GM10266 (cell line): ENCODE data around the gene SUN1.

Experiments used
- DNase-seq: peaks from one replicate; pipeline ENCODE4 v3.0.0; 2012; ENCODE audit errors: extremely low spot score
- TF ChIP-seq, protein P1 (sequence below): IDR thresholded peaks from 2 replicates; pipeline ENCODE4 v1.5.1; 2012; ENCODE audit warnings: mild to moderate bottlenecking, low read depth; ENCODE audit not compliant: control insufficient read depth, insufficient read depth; ENCODE audit errors: missing control alignments

The SUN1 gene

DNA sequence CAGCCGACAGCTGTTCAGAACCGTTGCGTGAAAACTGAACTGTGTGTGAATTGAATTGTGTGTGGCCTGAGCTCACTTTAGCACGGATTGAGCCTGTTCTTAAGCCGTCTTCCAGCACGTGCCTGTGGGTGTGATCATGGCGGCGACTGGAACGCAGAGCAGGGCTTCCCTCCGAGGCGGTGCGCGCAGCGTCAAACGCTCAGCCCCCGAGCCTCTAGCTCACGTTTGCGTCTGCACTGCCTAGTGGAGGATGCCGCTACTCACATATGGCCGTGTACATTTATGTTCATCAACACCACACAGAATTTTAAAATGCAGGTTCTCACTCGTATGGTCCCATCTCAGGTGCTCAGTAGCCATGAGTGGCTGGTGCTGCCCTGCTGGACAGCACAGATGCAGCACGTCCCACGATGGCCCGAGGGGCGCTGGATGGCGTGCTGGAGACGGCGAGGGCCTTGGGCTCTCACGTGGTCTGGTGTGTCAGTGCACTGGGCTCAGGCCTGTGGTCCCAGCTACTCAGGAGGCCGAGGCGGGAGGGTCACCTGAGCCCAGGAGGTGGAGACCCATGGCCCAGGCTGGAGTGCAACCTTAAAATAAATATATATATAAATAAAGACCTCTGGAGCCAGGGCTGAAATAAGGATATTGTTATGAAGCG lies 22.0 kb downstream of the SUN1 start:
- TF ChIP-seq, protein P1, sequence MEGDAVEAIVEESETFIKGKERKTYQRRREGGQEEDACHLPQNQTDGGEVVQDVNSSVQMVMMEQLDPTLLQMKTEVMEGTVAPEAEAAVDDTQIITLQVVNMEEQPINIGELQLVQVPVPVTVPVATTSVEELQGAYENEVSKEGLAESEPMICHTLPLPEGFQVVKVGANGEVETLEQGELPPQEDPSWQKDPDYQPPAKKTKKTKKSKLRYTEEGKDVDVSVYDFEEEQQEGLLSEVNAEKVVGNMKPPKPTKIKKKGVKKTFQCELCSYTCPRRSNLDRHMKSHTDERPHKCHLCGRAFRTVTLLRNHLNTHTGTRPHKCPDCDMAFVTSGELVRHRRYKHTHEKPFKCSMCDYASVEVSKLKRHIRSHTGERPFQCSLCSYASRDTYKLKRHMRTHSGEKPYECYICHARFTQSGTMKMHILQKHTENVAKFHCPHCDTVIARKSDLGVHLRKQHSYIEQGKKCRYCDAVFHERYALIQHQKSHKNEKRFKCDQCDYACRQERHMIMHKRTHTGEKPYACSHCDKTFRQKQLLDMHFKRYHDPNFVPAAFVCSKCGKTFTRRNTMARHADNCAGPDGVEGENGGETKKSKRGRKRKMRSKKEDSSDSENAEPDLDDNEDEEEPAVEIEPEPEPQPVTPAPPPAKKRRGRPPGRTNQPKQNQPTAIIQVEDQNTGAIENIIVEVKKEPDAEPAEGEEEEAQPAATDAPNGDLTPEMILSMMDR = no peak
- no peak for DNase-seq

DNA sequence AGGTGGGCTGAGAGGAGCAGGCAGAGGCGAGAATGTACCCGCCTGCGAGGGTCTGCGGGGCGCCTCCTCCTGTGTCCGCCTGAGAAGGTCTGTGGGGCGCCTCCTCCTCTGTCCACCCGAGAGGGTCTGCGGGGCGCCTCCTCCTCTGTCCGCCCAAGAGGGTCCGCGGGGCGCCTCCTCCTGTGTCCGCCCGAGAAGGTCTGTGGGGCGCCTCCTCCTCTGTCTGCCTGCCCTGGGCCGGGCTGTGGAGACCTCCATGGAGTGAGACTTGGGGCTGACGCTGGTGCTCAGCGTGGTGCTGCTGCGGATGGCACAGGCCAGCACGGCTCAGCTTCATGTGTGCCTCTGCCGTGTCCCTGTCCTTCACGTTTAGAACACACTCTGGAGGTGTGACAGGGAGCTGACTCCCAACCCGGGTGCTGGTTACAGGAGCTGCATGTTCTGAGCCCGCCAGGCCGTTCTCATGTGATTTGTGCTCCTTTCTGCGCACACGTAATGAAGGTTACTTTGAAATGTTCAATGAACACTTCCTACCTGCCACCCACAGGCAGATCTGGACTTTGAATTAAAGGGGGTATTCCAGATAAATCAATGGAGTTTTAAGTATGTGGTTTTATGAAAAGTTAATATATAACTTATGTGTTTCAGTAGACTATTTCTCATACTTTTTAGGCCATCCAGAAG lies 23.6 kb downstream of the SUN1 start:
- TF ChIP-seq, protein P1 = no peak
- no peak for DNase-seq

DNA sequence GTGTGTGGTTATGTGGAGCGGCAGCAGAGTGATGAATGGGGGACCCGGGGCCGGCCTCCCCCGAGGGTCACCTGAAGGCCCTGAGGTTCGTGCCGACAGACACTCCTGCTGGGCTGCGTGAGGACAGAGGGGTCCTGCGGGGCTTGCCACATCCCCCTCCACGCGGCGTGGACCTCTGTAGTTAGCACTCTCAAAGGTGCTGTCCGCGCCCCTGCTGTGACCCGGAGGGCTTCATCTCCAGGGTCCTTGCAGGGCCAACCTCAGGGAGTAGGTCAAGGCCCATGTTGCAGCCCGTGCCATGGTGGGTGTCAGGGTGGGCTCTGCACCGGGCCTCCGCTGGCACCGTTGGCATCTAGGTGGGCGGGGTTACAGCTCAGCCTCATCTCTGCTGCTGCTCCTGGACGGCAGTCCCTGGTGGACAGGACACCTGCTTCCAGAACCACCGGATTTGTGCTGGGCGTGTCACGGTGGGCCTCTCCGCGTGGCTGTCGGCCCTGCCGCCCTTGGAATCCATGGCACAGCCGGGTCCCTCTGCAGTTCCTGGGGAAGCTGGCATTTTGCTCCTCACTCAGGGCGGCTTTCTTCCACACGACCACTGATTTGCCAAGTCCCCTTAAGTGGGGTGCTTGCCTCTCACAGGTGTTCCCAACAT lies 24.3 kb downstream of the SUN1 start:
- TF ChIP-seq, protein P1 = no peak
- DNase-seq = no peak

DNA sequence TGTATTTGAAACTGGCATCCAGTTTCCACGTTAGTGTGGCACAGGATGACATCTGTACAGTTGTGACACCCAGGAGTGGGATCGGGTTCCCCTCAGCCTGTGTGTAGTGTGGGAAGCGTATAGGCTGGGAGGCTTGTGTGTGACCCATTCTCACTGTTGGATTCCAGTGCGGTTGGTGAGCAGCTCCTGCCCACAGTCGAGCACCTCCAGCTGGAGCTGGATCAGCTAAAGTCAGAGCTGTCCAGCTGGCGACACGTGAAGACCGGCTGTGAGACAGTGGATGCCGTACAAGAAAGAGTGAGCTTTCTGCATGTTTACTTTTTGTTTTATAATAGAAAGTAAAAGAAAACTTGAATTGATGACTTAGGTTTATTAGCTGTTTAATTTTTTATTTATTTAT lies 25.4 kb downstream of the SUN1 start:
- DNase-seq = no peak

DNA sequence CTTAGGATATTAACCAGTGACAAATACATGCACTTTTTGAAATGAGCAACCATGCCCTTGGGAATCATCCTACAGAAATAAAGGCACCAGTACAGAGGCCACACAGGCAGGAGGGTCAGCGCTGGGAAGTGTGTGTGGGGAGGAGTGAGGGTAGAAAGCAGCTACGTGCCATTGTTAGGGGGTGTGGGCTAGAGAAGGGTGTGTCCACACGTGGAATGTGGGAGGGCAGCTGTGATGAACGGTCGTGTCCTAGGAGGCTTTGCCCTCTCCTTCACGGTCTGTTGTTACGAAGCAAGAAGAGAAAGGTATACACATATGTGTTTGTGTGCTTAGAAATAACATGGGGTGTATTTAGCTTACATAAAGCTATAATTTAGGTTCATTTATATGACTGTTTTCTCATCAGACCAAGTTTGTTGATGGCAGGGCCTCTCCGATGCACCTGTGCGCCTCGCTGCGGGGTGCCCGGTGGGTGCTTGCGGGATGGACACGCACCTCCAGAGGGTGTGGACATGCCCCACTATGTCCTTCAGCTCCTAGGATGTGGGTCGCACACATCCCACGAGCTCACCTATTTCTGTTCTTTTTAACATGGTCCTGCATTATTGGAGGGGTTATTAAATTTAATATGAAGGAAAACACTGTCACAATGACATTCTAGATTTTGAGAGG lies 27.2 kb downstream of the SUN1 start:
- DNase-seq = no peak
- TF ChIP-seq, protein P1 = no peak

More for the DNA sequence above, 25.4 kb downstream of the SUN1 start:
- TF ChIP-seq, protein P1 = no peak

DNA sequence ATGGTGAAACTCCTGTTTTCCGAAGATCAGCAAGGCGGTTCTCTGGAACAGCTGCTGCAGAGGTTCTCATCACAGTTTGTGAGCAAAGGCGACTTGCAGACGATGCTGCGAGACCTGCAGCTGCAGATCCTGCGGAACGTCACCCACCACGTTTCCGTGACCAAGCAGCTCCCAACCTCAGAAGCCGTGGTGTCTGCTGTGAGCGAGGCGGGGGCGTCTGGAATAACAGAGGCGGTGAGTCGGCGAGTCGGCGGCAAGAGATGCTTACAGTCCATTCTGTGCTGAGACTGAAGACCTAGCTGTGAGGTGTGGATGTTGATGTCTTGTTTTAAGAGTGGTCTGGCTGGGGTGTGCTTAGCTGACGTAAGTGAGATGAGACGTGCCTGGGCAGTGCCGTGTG lies 27.9 kb downstream of the SUN1 start:
- TF ChIP-seq, protein P1 = no peak
- DNase-seq = no peak
